Ovary (tissue), 3 donors: ENCODE measurements around the gene AFAP1.

Experiments used
- CTCF ChIP-seq, 3 donors: fragments of 450-650 bp in 2 of 3; fragments of 200-600 bp in 1 of 3; IDR thresholded peaks; one replicate each; pipeline versions ENCODE4 v1.5.1 to v1.8.0; 2016 to 2022; ENCODE audit warnings: antibody characterized with exemption in 3 of 3, mild to moderate bottlenecking in 1 of 3
- POLR2A ChIP-seq: fragments of 450-650 bp; IDR thresholded peaks from one replicate; pipeline ENCODE4 v1.6.1; 2017; ENCODE audit warnings: antibody characterized with exemption, mild to moderate bottlenecking, moderate library complexity
- donor health status: DM: no; HTN: no; CAD: no.

- TF ChIP-seq CTCF (IDR thresholded peaks at IDR 0.05) (no peak), POLR2A (no peak)
Measured at GRCh38 chr4:7928711-7929110, 10.9 kb downstream of the AFAP1 start.
